COLO829 (cell line): Measurements from ENCODE around the gene ZBTB9.

ENCODE experiments used
- DNase-seq: peaks from one replicate; pipeline ENCODE4 v3.0.0; 2012; ENCODE audit warnings: low spot score

ZBTB9 gene

DNA sequence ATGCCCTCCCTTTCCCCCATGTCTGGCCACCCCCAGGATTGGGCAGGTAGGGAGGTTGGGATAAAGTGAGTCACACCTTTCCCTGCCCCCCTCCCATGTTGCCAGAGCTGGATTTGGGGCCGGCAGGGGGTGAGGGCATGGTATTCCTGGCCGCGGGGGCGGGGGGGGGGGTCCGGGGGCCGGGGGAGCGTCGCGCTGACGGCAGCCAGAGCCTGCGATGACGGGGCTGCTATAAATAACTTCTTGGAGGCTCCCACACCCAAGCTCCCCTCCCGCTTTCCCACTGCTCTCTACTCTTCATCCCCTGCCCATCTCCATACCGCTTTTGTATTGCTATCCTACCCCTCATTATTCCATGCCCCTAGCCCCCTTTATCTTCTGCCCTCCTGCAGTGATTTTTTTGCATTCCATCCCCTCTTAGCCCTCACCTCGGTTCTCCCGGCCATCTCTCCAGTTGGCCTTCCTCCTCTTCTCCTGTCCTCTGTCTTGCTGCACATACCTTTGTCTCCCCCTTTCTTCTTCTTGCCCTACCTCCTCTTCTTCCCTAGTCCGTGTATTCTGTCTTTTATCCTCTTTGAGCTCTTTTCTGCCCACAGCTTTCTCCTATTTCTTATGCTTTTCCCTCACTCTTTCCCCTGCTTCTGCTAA is 20.7 kb upstream of the ZBTB9 start:
- DNase-seq = no peak

DNA sequence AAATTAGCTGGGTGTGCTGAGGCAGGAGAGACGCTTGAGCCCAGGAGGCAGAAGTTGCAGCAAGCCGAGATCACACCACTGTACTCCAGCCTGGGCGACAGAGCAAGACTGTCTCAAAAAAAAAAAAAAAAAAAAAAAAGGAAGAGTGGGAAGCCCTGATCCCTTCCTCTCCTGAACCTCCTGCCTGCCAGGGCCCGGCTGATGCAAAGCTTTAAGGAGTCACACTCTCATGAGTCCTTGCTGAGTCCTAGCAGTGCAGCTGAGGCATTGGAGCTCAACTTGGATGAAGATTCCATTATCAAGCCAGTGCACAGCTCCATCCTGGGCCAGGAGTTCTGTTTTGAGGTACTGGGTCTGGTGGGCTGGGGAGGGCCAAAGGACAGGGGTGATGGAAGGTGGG is 19.4 kb upstream of the ZBTB9 start:
- DNase-seq = no peak

DNA sequence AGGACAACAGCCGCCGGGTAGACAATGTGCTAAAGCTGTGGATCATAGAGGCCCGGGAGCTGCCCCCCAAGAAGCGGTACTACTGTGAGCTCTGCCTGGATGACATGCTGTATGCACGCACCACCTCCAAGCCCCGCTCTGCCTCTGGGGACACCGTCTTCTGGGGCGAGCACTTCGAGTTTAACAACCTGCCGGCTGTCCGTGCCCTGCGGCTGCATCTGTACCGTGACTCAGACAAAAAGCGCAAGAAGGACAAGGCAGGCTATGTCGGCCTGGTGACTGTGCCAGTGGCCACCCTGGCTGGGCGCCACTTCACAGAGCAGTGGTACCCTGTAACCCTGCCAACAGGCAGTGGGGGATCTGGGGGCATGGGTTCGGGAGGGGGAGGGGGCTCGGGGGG is 16.7 kb upstream of the ZBTB9 start:
- no peak for DNase-seq

DNA sequence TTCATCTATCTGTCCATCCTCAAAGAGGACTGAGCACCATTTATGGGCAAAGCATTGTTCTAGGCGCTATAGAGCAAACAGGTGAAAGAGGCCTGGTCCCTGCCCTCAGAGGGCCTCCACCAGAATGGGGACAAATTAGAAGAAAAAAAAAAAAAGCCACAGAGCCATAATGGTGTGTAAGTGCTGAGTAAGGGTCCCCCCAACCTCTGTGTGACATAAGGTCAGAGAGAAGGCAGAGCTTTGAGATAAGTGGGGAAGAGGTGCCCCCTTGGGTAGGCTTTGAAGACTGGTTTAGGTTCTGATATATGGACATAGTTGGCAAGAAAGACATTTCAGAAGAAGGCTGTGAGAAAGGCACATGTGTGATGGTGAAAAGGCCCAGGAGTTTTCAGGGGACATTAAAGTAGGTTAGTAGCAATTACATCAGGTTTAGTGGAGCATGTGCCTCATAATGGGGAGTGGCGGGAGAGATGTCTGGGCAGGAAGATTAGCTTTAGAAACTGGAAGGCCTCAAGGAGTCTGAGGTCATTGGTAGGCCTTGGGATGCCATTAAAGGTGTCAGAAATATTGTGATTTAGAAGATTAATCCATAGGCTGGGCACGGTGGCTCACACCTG is 15.3 kb upstream of the ZBTB9 start:
- DNase-seq = no peak

DNA sequence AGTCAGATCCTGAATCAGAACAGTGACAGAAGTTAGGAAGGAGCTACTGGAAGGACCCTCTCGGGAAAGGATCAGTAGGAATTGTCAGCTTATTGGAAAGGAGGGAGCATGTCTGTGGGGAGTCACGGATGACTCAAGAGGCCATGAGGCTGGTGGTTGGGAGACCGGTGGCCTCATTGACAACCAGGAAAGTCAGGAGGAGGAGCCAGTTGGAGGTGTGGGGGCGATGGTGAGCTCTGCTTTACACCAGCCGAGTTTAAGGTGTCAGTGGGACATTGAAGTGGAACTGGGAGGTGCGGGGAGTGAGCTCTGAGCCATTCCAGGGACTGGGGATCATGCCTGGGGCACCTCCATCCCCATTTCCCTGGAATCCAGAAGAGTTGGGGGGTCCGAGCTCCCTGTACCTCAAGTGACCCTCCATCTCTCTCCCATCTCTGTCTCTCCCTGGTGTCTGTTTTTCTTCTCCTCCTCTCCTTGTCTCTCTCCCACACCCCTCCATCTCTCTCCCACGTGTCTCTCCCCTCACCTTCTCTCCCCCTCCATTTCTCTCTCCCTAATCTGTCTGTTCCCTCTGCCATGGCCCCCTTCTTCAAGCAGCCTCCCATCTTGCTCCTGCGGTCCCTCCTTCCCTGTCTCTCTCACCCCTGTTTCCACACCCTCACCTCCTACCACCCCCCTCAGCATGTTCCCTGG is 14.3 kb upstream of the ZBTB9 start:
- no peak for DNase-seq

DNA sequence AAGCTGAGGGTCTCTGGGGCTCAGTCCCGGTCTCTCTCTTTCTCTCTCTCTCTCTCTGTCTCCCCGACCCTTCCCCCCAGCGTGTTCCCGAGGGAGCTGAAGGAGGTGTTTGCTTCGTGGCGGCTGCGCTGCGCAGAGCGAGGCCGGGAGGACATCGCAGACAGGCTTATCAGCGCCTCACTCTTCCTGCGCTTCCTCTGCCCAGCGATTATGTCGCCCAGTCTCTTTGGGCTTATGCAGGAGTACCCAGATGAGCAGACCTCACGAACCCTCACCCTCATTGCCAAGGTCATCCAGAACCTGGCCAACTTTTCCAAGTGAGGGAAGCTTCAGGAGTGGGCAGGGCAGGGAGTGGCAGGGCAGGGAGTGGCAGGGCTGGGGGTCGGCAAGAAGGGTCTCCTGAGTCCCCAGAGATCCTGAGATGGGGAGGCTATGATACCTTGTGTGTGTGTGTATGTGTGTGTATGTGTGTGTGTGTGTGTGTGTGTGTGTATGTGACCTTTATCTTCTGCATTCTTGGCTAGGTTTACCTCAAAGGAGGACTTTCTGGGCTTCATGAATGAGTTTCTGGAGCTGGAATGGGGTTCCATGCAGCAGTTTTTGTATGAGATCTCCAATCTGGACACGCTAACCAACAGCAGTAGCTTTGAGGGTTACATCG is 13.6 kb upstream of the ZBTB9 start:
- DNase-seq = no peak

DNA sequence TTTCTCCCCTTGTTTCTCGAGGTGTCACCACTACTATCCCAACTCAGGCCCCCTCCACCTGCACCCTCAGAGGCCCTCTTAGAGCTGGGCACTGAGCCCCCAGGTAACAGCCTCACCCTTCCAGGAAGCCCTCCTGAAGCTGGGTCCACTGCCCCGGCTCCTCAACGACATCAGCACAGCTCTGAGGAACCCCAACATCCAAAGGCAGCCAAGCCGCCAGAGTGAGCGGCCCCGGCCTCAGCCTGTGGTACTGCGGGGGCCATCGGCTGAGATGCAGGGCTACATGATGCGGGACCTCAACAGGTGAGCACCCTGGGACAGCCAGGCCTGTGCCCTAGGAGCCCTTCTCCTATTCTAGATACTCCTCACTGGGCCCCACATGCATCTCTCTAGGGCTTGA is 12.9 kb upstream of the ZBTB9 start:
- no peak for DNase-seq

DNA sequence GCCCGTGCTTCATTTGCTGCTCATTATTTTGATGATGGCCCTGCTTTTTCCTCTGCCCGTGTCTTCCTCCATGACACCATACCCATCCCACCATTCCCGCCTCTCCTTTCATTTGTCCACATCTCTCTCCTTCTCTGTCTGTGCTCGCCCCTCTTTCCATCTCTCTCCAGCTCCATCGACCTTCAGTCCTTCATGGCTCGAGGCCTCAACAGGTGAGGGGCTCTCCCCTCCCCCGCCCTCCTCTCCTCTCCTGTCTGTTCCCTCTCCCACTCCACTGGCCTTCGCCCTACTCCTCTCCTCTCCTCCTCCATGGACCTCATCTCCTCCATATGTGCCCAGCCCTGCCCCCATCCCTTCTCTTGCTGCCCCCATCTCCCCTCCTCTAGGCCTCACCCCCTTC is 12.1 kb upstream of the ZBTB9 start:
- no peak for DNase-seq

DNA sequence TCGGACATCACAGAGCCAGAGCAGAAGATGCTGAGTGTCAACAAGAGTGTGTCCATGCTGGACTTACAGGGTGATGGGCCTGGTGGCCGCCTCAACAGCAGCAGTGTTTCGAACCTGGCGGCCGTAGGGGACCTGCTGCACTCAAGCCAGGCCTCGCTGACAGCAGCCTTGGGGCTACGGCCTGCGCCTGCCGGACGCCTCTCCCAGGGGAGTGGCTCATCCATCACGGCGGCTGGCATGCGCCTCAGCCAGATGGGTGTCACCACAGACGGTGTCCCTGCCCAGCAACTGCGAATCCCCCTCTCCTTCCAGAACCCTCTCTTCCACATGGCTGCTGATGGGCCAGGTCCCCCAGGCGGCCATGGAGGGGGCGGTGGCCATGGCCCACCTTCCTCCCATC is 11.4 kb upstream of the ZBTB9 start:
- DNase-seq = no peak

DNA sequence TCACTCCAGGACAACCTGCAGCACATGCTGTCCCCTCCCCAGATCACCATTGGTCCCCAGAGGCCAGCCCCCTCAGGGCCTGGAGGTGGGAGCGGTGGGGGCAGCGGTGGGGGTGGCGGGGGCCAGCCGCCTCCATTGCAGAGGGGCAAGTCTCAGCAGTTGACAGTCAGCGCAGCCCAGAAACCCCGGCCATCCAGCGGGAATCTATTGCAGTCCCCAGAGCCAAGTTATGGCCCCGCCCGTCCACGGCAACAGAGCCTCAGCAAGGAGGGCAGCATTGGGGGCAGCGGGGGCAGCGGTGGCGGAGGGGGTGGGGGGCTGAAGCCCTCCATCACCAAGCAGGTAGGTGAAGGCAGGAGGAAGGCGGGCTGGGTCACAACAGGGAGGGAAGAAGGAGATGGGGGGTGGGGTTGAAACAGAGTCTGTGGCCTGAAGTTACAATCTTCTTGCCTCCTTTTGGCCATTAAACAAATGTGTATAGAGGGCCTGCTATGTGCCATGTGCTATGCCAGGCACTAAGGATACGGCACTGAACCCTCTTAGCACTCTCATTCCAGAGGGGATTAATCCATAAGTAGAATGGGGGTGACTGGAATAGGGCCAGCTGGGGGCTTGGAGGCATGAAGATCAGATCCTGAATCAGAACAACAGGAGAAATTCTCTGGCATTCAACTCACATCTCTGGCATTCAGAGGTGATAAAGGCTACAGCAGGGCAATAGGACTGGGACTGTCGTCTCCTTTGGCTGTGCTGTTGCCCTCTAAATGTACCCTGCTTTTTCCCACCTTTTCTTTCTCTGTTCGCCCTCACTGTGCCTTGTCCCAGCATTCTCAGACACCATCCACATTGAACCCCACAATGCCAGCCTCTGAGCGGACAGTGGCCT is 10.5 kb upstream of the ZBTB9 start:
- DNase-seq = no peak

DNA sequence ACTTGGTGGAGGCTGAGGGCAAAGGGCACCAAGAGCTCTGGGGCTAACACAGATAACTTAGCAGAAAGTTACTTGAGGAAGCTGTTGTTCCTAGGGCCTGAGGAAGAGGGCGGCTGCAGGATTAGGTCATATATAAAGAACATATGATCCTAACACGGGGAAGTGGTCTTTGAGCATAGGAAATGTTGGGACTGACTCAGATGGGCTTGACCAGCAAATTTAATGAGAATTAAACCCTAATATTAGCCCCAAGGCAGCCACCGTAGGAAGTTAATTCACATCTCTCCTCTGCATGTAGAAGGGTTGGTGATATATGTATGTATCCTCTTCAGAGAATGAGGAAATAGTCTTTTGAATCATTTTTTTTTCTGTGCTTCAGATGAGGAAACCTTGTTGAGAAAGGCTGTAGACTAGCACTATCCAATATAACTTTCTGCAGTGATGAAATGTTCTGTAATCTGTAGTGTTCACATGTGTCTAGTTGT is 9.2 kb upstream of the ZBTB9 start:
- no peak for DNase-seq

DNA sequence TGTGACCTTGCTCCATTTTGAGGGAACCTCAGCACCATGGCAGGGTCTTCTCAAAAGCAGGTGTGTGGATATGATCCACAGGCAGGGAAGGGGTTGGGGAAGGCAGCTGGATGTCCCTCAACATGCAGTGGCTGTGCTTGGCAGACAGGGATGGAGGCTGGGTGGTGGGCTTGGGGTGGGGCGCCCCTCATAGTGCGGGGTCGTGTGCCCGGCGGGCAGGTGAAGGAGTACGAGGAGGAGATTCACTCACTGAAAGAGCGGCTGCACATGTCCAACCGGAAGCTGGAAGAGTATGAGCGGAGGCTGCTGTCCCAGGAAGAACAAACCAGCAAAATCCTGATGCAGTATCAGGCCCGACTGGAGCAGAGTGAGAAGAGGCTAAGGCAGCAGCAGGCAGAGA is 8.0 kb upstream of the ZBTB9 start:
- DNase-seq = no peak

DNA sequence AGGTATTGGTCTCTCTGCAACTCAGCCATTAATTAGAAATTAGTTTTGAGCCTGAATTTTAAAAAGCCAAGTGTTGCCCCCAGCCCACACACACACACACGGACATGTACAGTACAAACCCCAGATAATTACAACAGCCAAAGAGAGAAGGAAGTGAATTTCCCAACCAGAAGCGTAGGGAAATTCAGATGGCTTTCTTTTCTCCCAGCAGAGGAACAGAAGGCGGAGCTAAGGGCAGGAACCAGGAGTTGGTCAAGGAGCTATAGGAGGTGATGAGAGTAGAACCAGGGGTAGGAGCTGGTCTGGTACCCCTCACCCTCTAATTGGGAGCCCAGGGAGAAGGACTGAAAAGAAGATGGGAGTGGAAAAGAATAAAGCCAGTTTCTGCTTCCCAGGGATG is 3.9 kb upstream of the ZBTB9 start:
- DNase-seq = no peak

DNA sequence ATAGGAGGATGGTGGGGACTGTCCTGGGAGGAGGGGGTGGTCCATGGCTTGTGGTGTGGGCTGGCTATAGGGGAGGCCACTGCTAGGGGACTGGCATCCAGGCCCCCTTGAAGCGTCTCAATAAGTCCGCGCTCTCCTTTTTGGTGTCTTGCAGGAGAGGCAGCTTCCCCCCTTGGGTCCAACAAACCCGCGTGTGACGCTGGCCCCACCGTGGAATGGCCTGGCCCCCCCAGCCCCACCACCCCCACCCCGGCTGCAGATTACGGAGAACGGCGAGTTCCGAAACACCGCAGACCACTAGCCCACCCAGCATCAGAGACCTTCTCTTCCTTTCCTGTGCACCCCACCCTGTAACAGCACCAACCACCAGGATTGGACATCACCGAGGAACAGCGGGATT is 2.8 kb upstream of the ZBTB9 start:
- DNase-seq = no peak

DNA sequence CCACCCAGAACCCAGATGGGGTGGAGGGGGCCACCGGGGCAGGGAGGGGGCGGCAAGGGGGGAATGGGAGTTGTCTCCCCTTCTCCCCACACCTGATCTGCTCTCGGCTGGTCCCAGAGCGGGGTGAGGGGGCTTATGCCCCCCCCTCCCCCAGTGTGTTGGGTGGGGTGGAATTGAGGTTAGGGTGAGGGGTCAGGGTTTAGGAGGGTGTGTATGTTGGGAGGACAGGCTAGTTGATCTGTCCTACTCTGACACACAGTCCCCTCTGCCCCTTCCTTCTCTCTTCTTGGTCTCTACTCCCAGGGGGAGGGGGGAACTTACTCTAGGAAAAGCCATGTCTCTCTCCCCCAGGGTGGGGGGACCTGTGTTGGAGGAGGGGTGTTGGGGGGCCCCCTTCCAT is 1.9 kb upstream of the ZBTB9 start:
- no peak for DNase-seq

DNA sequence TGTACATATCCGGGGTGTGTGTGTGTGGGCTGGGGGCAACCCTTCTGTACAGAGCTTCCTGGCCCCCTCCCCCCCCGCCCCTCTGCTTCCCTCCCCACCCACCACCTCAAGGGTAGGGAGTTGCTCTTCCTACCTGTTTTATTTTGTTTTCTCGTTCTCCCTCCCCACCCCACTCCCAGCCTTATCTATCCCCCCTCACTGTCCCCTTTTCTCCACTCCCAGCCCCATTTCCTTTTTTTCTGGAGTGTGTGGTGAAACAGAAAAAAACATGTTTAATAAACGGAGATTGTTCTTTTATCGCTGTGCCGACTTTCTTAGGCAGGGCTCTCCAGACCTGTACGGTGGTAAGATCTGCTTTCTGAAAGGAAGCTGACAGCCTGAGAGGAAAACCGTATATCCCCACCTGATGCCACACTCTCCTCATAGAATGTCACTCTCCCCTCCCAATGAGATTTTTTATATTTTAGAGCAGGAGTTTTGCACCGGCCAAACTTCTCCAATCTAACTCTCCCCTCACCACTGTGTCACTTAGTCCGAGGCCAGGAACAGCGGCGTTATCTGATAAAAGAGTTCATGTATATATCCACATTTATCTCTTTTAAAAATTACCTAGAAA is 875 bp upstream of the ZBTB9 start:
- no peak for DNase-seq

DNA sequence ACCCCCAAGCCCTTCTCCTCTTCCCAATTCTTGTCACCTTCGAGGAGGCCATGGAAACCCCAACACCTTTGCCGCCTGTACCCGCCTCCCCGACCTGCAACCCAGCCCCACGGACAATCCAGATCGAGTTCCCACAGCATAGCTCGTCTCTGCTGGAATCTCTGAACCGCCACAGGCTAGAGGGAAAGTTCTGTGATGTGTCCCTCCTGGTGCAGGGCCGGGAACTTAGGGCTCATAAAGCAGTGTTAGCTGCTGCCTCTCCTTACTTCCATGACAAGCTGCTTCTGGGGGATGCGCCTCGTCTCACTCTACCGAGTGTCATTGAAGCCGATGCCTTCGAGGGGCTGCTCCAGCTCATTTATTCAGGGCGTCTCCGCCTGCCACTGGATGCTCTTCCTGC is 675 bp downstream of the ZBTB9 start:
- DNase-seq = no peak

DNA sequence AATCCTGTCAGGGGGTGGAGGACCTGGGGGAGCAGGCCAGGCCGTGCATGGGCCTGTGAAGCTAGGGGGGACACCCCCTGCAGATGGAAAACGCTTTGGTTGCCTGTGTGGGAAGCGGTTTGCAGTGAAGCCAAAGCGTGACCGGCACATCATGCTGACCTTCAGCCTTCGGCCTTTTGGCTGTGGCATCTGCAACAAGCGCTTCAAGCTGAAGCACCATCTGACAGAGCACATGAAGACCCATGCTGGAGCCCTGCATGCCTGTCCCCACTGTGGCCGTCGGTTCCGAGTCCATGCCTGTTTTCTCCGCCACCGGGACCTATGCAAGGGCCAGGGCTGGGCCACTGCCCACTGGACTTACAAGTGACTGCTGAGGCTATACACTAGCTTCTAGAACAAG is 1.8 kb downstream of the ZBTB9 start:
- no peak for DNase-seq

DNA sequence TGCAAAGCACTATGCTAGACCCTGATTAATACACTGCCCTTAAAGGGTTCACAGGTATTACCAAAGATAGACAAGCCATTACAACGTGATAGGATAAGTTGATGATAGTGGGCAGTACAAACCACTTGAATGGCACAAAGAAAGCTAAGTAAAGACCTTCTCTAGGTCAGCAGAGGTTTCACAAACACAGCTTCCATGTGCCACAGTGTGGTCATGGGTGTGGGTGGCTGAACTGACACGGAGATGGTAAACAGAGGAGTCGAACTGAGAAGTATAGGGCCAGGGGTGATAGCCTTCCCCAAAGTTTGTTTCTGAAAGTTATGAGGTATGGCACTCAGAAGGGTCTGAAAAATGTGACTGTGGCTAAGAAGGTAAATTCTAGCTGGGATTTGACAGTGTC is 4.3 kb downstream of the ZBTB9 start:
- DNase-seq = no peak

DNA sequence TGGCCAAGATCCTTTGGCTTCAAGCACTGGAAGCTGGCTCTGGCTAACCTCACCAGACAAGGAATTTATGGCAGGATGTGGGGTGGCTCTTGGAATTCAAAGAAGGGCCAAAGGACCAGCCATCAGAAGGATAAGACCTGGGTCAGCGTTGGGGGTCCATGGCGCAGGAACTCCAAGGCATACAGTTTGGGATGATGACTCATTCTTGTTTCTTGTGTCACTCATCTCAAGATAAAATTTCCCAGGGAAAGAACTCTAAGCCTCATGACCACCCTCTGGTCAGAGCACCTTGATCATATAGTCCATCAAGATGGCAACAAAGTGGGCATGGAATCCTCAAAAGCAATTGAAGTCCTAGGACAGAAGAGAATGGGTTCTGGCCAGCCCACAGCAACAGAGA is 4.8 kb downstream of the ZBTB9 start:
- no peak for DNase-seq

DNA sequence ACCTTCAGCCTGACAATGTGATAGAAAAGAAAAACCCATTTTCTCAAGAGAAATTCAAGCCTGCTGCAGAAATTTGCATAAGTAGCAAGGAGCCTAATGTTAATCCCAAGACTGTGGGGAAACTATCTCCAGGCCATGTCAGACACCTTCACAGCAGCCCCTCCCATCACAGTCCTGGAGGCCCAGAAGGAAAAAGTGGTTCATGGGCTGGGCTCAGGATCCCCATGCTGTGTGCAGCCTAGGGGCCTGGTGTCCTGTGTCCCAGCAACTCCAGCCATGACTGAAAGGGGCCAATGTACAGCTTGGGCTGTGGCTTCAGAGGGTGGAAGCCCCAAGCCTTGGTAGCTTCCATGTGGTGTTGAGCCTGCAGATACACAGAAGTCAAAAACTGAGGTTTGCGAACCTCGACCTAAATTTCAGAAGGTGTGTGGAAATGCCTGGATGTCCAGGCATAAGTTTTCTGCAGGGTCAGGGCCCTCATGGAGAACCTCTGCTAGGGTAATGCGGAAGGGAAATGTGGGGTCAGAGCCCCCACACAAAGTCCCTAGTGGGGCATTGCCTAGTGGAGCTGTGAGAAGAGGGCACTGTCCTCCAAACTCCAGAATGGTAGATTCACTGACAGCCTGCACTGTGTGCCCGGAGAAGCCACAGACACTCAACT is 11.8 kb downstream of the ZBTB9 start:
- no peak for DNase-seq
